Melanocyte of skin (primary cell): ENCODE results near the gene ARHGAP45. TPM values are rescaled to one million over a fixed set of nuclear protein-coding genes. Genes with fewer than 3 reads are reported as not detected.

Experiments used
- small RNA-seq, 2 donors: library from RNA; depleted of rRNA; stranded (forward); fragments of <200 nt; gene quantifications; one replicate each; pipeline ENCODE3, GENCODE V24; 2012
- total RNA-seq, 2 donors: library from RNA; depleted of rRNA; stranded (reverse); fragments of >200 nt; gene quantifications; 2 replicates each; pipeline ENCODE4 v1.2.3, GENCODE V29; 2012

Gene ARHGAP45
- 1 to 10 TPM in 1 of 2 donors, under 1 TPM in 1; 0.69 to 4.0 TPM for total RNA-seq

GRCh38 chr19:1066748-1067340 lies at the start of gene ARHGAP45:
Gene ARHGAP45 (plus strand): TSS chr19:1067167. CDS start chr19:1067406, 239 bp downstream.

GRCh38 chr19:1020868-1021425 lies 46.0 kb upstream of the ARHGAP45 start, which contains the start of gene TMEM259:
Gene TMEM259 (minus strand): TSS chr19:1021123. CDS start chr19:1020996, 127 bp downstream.

GRCh38 chr19:1025960-1026782 lies 40.8 kb upstream of the ARHGAP45 start, which contains the start of gene CNN2:
Gene CNN2 (plus strand): TSS chr19:1026608. CDS start chr19:1026662, 54 bp downstream.

GRCh38 chr19:1039646-1040475 lies 27.1 kb upstream of the ARHGAP45 start, which contains the start of gene ABCA7:
Gene ABCA7 (plus strand): TSS chr19:1040107. CDS start chr19:1041362, 1,255 bp downstream.

GRCh38 chr19:1094978-1095701 lies 28.2 kb downstream of the ARHGAP45 start, which contains the start of gene POLR2E:
Gene POLR2E (minus strand): TSS chr19:1095375. CDS start chr19:1095315, 60 bp downstream.

GRCh38 chr19:1103708-1104310 lies 36.8 kb downstream of the ARHGAP45 start, which contains the start of gene GPX4:
Gene GPX4 (plus strand): TSS chr19:1103994. CDS start chr19:1104044, 50 bp downstream.

Small RNA genes lying within 50 kb of the gene (small RNA-seq; reads per million reads assigned to genes)
- 5.3 to 25.1 reads per million in 2 donors for gene RNU6-2

Other genes with a start within 250 kb of the ARHGAP45 start
- under 1 TPM in 1 of 2 donors, not detected in 1; 0.33 TPM for gene PLPPR3, start 245.2 kb upstream of the ARHGAP45 start, total RNA-seq
- gene AZU1, start 239.3 kb upstream of the ARHGAP45 start, total RNA-seq, result not detected
- gene PRTN3, start 226.2 kb upstream of the ARHGAP45 start, total RNA-seq, result not detected
- not detected for gene ELANE, start 214.9 kb upstream of the ARHGAP45 start, total RNA-seq
- under 1 TPM in 1 of 2 donors, not detected in 1; 1.00 TPM for gene CFD, start 207.5 kb upstream of the ARHGAP45 start, total RNA-seq
- gene MED16, start 174.0 kb upstream of the ARHGAP45 start, total RNA-seq, result 10 to 100 TPM; 22.4 to 23.0 TPM
- not detected for gene RNU6-9, start 173.7 kb upstream of the ARHGAP45 start, total RNA-seq
- 10 to 100 TPM; 20.6 to 23.3 TPM for gene R3HDM4, start 153.9 kb upstream of the ARHGAP45 start, total RNA-seq
- gene KISS1R, start 149.8 kb upstream of the ARHGAP45 start, total RNA-seq, result not detected
- gene ARID3A, start 141.1 kb upstream of the ARHGAP45 start, total RNA-seq, result 10 to 100 TPM; 11.0 to 12.0 TPM
- gene WDR18, start 82.8 kb upstream of the ARHGAP45 start, total RNA-seq, result 10 to 100 TPM; 60.6 to 65.3 TPM
- under 1 TPM in 1 of 2 donors, not detected in 1; under 0.01 TPM for gene GRIN3B, start 66.7 kb upstream of the ARHGAP45 start, total RNA-seq
- gene TMEM259, start 46.0 kb upstream of the ARHGAP45 start, total RNA-seq, result 100 to 1,000 TPM; 109 to 124 TPM
- gene RNU6-2, start 45.6 kb upstream of the ARHGAP45 start, total RNA-seq, result not detected
- gene CNN2, start 40.6 kb upstream of the ARHGAP45 start, total RNA-seq, result 10 to 100 TPM; 22.0 to 48.6 TPM
- 10 to 100 TPM in 1 of 2 donors, 1 to 10 TPM in 1; 9.0 to 14.8 TPM for gene ABCA7, start 27.1 kb upstream of the ARHGAP45 start, total RNA-seq
- 100 to 1,000 TPM in 1 of 2 donors, 10 to 100 TPM in 1; 69.2 to 110 TPM for gene POLR2E, start 28.2 kb downstream of the ARHGAP45 start, total RNA-seq
- 100 to 1,000 TPM; 109 to 195 TPM for gene GPX4, start 36.8 kb downstream of the ARHGAP45 start, total RNA-seq
- 10 to 100 TPM; 63.7 to 63.9 TPM for gene SBNO2, start 107.1 kb downstream of the ARHGAP45 start, total RNA-seq
- 10 to 100 TPM; 50.9 to 58.9 TPM for gene STK11, start 138.6 kb downstream of the ARHGAP45 start, total RNA-seq
- 1 to 10 TPM; 2.4 to 3.3 TPM for gene CBARP, start 170.8 kb downstream of the ARHGAP45 start, total RNA-seq
- 10 to 100 TPM; 19.6 to 31.0 TPM for gene ATP5F1D, start 174.6 kb downstream of the ARHGAP45 start, total RNA-seq
- gene MIDN, start 181.4 kb downstream of the ARHGAP45 start, total RNA-seq, result 10 to 100 TPM in 1 of 2 donors, 1 to 10 TPM in 1; 9.3 to 12.3 TPM
- gene CIRBP, start 202.2 kb downstream of the ARHGAP45 start, total RNA-seq, result 100 to 1,000 TPM in 1 of 2 donors, 10 to 100 TPM in 1; 67.3 to 137 TPM
- gene FAM174C, start 208.4 kb downstream of the ARHGAP45 start, total RNA-seq, result 10 to 100 TPM; 47.8 to 63.6 TPM
- not detected for gene EFNA2, start 218.7 kb downstream of the ARHGAP45 start, total RNA-seq